Stimulated activated CD8-positive, alpha-beta memory T cell treated with anti-CD3 and anti-CD28 coated beads, Interleukin-12 subunit alpha, Interleukin-12 subunit beta, amount 100 ng/mL, for 4 hours (primary cell): ENCODE measurements around the gene RPL12.

Experiments used
- DNase-seq: peaks from one replicate; pipeline ENCODE4 v3.0.0-alpha.2; 2020; ENCODE audit warnings: low read depth

RPL12 gene

GRCh38 chr9:127438394-127438793 lies 12.8 kb downstream of the RPL12 start:
- DNase-seq = no peak

GRCh38 chr9:127437497-127438264 lies 13.5 kb downstream of the RPL12 start:
- DNase-seq = no peak

GRCh38 chr9:127430415-127430814 lies 20.8 kb downstream of the RPL12 start:
- no peak for DNase-seq

GRCh38 chr9:127428348-127428747 lies 22.9 kb downstream of the RPL12 start:
- DNase-seq = no peak

- DNase-seq = no peak
Observed at GRCh38 chr9:127426756-127427155, 24.4 kb downstream of the RPL12 start.

GRCh38 chr9:127424676-127424999 lies 26.6 kb downstream of the RPL12 start:
- DNase-seq = no peak

- DNase-seq = peak; percentile 88
Observed at GRCh38 chr9:127423934-127424675, 27.1 kb downstream of the RPL12 start, which contains the start of gene ZNF79. ZNF79 (plus strand) TSS chr9:127424382; CDS start chr9:127424788, 406 bp downstream.

GRCh38 chr9:127423476-127423933 lies 27.7 kb downstream of the RPL12 start:
- no peak for DNase-seq

- DNase-seq = no peak
Observed at GRCh38 chr9:127422787-127423186, 28.4 kb downstream of the RPL12 start.

- DNase-seq = no peak
Observed at GRCh38 chr9:127422133-127422782, 28.9 kb downstream of the RPL12 start.

- DNase-seq = no peak
Observed at GRCh38 chr9:127421057-127421456, 30.1 kb downstream of the RPL12 start.

- no peak for DNase-seq
Observed at GRCh38 chr9:127419348-127419747, 31.9 kb downstream of the RPL12 start.

- no peak for DNase-seq
Observed at GRCh38 chr9:127418037-127418471, 33.2 kb downstream of the RPL12 start.

GRCh38 chr9:127417131-127418036 lies 33.8 kb downstream of the RPL12 start:
- DNase-seq = no peak

GRCh38 chr9:127415657-127416056 lies 35.5 kb downstream of the RPL12 start:
- DNase-seq = no peak

GRCh38 chr9:127415141-127415540 lies 36.1 kb downstream of the RPL12 start:
- DNase-seq = no peak

- no peak for DNase-seq
Observed at GRCh38 chr9:127411122-127411521, 40.1 kb downstream of the RPL12 start.

- DNase-seq = no peak
Observed at GRCh38 chr9:127407492-127407843, 43.7 kb downstream of the RPL12 start.

GRCh38 chr9:127406799-127407491 lies 44.3 kb downstream of the RPL12 start:
- DNase-seq = no peak

GRCh38 chr9:127405344-127406125 lies 45.7 kb downstream of the RPL12 start:
- DNase-seq = no peak
